IMR-90 (cell line): ENCODE results near the gene NME7.

Experiments used
- CEBPB ChIP-seq: IDR thresholded peaks from 2 replicates; pipeline ENCODE4 v1.6.1; 2012; ENCODE audit warnings: low read depth, low read length, improper control_type of control experiment
- CHD1 ChIP-seq: IDR thresholded peaks from 2 replicates; pipeline ENCODE4 v1.6.1; 2012; ENCODE audit warnings: low read depth, low read length, improper control_type of control experiment
- MAFK ChIP-seq: IDR thresholded peaks from 2 replicates; pipeline ENCODE4 v1.6.1; 2012; ENCODE audit warnings: low read depth, low read length, improper control_type of control experiment
- MAZ ChIP-seq: IDR thresholded peaks from 2 replicates; pipeline ENCODE4 v1.6.1; 2012; ENCODE audit warnings: low read depth, mild to moderate bottlenecking, low read length, improper control_type of control experiment, moderate library complexity, borderline replicate concordance
- MXI1 ChIP-seq: IDR thresholded peaks from 2 replicates; pipeline ENCODE4 v1.6.1; 2012; ENCODE audit warnings: low read depth, mild to moderate bottlenecking, low read length, moderate library complexity, borderline replicate concordance
- NFE2L2 ChIP-seq: fragments of 150-350 bp; IDR thresholded peaks from 2 replicates; pipeline ENCODE4 v1.6.1; 2016; ENCODE audit warnings: low read depth, mild to moderate bottlenecking, low read length
- POLR2A ChIP-seq: IDR thresholded peaks from 2 replicates; pipeline ENCODE4 v1.6.1; 2012; ENCODE audit warnings: mild to moderate bottlenecking, low read depth, low read length
- RAD21 ChIP-seq: IDR thresholded peaks from 2 replicates; pipeline ENCODE4 v1.6.1; 2012; ENCODE audit warnings: low read length, improper control_type of control experiment
- RFX5 ChIP-seq: IDR thresholded peaks from 2 replicates; pipeline ENCODE4 v1.8.0; 2012; ENCODE audit warnings: low read depth, mild to moderate bottlenecking, low read length, moderate library complexity
- SMC3 ChIP-seq: fragments of 150-350 bp; IDR thresholded peaks from 2 replicates; pipeline ENCODE4 v1.6.1; 2016; ENCODE audit warnings: low read depth, mild to moderate bottlenecking, antibody characterized with exemption, low read length, moderate library complexity
- TF ChIP-seq, protein P1 (sequence below): conservative IDR thresholded peaks from 2 replicates; pipeline ENCODE4 v1.5.1; 2012; ENCODE audit warnings: mild to moderate bottlenecking, low read depth, low read length, improper control_type of control experiment
- TF ChIP-seq, protein P2 (sequence below): fragments of 150-350 bp; IDR thresholded peaks from 2 replicates; pipeline ENCODE4 v1.6.1; 2017; ENCODE audit warnings: mild to moderate bottlenecking, antibody characterized with exemption, low read length, low read depth
- TF ChIP-seq, protein P3 (sequence below): fragments of 150-350 bp; IDR thresholded peaks from 2 replicates; pipeline ENCODE4 v1.6.1; 2016; ENCODE audit warnings: low read depth, mild to moderate bottlenecking, low read length, moderate library complexity, borderline replicate concordance

DNA sequence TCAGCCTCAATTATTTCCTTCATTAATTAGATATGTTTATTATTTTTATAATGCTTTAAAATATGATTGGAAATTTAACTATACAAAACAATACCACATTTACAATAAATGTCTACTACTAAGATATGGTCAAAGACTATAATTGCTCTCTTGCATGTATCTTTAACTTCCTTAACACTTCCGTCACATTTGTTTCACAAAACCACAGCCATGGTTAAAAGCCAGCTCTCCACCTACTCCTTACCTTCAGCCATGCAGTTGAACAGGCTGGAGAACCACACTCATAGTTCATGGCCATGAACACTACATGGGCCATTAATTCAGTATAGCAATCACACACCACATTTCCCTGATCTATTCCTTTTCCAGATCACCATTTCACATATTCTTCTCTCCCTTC lies 72.2 kb downstream of the NME7 start:
- TF ChIP-seq, protein P1, sequence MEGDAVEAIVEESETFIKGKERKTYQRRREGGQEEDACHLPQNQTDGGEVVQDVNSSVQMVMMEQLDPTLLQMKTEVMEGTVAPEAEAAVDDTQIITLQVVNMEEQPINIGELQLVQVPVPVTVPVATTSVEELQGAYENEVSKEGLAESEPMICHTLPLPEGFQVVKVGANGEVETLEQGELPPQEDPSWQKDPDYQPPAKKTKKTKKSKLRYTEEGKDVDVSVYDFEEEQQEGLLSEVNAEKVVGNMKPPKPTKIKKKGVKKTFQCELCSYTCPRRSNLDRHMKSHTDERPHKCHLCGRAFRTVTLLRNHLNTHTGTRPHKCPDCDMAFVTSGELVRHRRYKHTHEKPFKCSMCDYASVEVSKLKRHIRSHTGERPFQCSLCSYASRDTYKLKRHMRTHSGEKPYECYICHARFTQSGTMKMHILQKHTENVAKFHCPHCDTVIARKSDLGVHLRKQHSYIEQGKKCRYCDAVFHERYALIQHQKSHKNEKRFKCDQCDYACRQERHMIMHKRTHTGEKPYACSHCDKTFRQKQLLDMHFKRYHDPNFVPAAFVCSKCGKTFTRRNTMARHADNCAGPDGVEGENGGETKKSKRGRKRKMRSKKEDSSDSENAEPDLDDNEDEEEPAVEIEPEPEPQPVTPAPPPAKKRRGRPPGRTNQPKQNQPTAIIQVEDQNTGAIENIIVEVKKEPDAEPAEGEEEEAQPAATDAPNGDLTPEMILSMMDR, result no peak
- TF ChIP-seq MAZ (no peak), RAD21 (no peak), MXI1 (no peak), RFX5 (no peak), MAFK (no peak), SMC3 (no peak), CEBPB (no peak), POLR2A (no peak), NFE2L2 (no peak), CHD1 (no peak)
- TF ChIP-seq, protein P2, sequence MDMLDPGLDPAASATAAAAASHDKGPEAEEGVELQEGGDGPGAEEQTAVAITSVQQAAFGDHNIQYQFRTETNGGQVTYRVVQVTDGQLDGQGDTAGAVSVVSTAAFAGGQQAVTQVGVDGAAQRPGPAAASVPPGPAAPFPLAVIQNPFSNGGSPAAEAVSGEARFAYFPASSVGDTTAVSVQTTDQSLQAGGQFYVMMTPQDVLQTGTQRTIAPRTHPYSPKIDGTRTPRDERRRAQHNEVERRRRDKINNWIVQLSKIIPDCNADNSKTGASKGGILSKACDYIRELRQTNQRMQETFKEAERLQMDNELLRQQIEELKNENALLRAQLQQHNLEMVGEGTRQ, result no peak
- TF ChIP-seq, protein P3, sequence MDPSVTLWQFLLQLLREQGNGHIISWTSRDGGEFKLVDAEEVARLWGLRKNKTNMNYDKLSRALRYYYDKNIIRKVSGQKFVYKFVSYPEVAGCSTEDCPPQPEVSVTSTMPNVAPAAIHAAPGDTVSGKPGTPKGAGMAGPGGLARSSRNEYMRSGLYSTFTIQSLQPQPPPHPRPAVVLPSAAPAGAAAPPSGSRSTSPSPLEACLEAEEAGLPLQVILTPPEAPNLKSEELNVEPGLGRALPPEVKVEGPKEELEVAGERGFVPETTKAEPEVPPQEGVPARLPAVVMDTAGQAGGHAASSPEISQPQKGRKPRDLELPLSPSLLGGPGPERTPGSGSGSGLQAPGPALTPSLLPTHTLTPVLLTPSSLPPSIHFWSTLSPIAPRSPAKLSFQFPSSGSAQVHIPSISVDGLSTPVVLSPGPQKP, result no peak
